T47D (cell line): Measurements from ENCODE around the gene APBA3.

Experiments
- DNase-seq, 2 experiments: peaks; one replicate each; pipeline versions ENCODE4 v3.0.0 to v3.0.0-alpha.2; 2011 to 2012; ENCODE audit warnings: low read depth in 1 of 2, low spot score in 1 of 2
- JUND ChIP-seq: IDR thresholded peaks from 2 replicates; pipeline ENCODE4 v1.6.1; 2012; ENCODE audit warnings: low read depth
- in situ Hi-C: cut with HindIII; loops from 2 replicates; pipeline ENCODE4 v1.10.0; 2016; ENCODE audit warnings: low sequenced_read_pairs, low pct_unique_long_range_greater_than_20kb

The APBA3 gene

GRCh38 chr19:3801412-3802096 is 40.1 kb upstream of the APBA3 start:
- no peak for TF ChIP-seq JUND
- in situ Hi-C loops: no loop called here
- peak; percentile 47 to 75 for DNase-seq

GRCh38 chr19:3800996-3801395 is 39.5 kb upstream of the APBA3 start:
- no peak for TF ChIP-seq JUND
- DNase-seq: no peak
- in situ Hi-C loops: no loop called here

- DNase-seq: no peak
- in situ Hi-C loops: no loop called here
- TF ChIP-seq JUND: no peak
Observed at GRCh38 chr19:3798137-3798536, 36.6 kb upstream of the APBA3 start.

- in situ Hi-C loops: no loop called here
- no peak for TF ChIP-seq JUND
- no peak for DNase-seq
Observed at GRCh38 chr19:3796358-3796757, 34.9 kb upstream of the APBA3 start.

- in situ Hi-C loops: no loop called here
- DNase-seq: no peak
- no peak for TF ChIP-seq JUND
Observed at GRCh38 chr19:3793799-3794198, 32.3 kb upstream of the APBA3 start.

- in situ Hi-C loops: no loop called here
- no peak for TF ChIP-seq JUND
- DNase-seq: no peak
Observed at GRCh38 chr19:3792114-3792513, 30.6 kb upstream of the APBA3 start.

- DNase-seq: no peak
- in situ Hi-C loops: no loop called here
- TF ChIP-seq JUND: no peak
Observed at GRCh38 chr19:3790941-3791340, 29.4 kb upstream of the APBA3 start.

- TF ChIP-seq JUND: no peak
- DNase-seq: no peak
- in situ Hi-C loops: no loop called here
Observed at GRCh38 chr19:3790209-3790734, 28.8 kb upstream of the APBA3 start.

GRCh38 chr19:3788996-3789778 is 27.7 kb upstream of the APBA3 start:
- no peak for TF ChIP-seq JUND
- in situ Hi-C loops: no loop called here
- DNase-seq: no peak

- in situ Hi-C loops: no loop called here
- TF ChIP-seq JUND: no peak
- DNase-seq: no peak
Observed at GRCh38 chr19:3785938-3786824, 24.7 kb upstream of the APBA3 start, which contains the start of gene MATK. Gene MATK (minus strand): TSS chr19:3786381. CDS start chr19:3785135, 1,246 bp downstream.

- DNase-seq: no peak
- no peak for TF ChIP-seq JUND
- in situ Hi-C loops: no loop called here
Observed at GRCh38 chr19:3785451-3785937, 24.0 kb upstream of the APBA3 start.

GRCh38 chr19:3784607-3785450 is 23.3 kb upstream of the APBA3 start:
- TF ChIP-seq JUND: no peak
- DNase-seq: no peak
- in situ Hi-C loops: no loop called here
